ENCODE data around the gene SORCS3.

SORCS3 gene

DNA sequence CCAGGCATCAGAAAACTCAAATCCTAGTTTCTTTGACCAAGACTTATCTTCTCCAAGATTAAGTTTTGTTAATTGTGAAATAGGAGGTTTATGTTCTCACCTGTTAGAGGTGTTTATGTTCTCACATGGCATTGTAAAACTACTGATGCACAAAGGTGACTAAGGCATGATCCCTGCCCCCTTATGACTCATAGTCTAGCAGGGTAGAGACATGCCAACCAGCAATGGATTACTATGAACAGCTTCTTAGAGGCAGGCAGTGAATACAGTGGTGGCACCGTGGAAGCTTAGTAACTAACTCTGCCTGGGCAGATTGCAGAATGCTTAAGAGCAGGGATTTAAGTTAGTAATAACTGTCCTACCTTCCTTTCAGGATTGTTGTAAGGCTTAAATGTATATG is 400.9 kb downstream of the SORCS3 start:
- Histone ChIP-seq H3K27ac (ENCODE audit: low read depth, low read length) (no peak overlapping the region), H3K4me3 (ENCODE audit: insufficient read depth, low read length, poor library complexity, severe bottlenecking) (no peak overlapping the region), H3K79me2 (ENCODE audit: insufficient read depth, low read length) (no peaks in the 10 kb centered on the region), H3K36me3 (ENCODE audit: low read length) (no peaks in the 10 kb centered on the region), H2AFZ (ENCODE audit: low read depth, low read length, severe bottlenecking) (no peak overlapping the region), H3K9me2 (replicated peaks; ENCODE audit: insufficient read depth, low read length) (no peaks in the 10 kb centered on the region), H3K4me2 (ENCODE audit: low read depth, low read length, poor library complexity, severe bottlenecking) (no peak overlapping the region), H3K9me3 (ENCODE audit: insufficient read depth, low read length) (no peaks in the 10 kb centered on the region), H3K9ac (ENCODE audit: low read length) (no peak overlapping the region), H4K20me1 (ENCODE audit: low read depth, low read length) (no peaks in the 10 kb centered on the region), H3F3A (ENCODE audit: insufficient read depth) (no peaks in the 10 kb centered on the region), H3K27me3 (ENCODE audit: low read length) (no peaks in the 10 kb centered on the region)
- TF ChIP-seq, protein P1, sequence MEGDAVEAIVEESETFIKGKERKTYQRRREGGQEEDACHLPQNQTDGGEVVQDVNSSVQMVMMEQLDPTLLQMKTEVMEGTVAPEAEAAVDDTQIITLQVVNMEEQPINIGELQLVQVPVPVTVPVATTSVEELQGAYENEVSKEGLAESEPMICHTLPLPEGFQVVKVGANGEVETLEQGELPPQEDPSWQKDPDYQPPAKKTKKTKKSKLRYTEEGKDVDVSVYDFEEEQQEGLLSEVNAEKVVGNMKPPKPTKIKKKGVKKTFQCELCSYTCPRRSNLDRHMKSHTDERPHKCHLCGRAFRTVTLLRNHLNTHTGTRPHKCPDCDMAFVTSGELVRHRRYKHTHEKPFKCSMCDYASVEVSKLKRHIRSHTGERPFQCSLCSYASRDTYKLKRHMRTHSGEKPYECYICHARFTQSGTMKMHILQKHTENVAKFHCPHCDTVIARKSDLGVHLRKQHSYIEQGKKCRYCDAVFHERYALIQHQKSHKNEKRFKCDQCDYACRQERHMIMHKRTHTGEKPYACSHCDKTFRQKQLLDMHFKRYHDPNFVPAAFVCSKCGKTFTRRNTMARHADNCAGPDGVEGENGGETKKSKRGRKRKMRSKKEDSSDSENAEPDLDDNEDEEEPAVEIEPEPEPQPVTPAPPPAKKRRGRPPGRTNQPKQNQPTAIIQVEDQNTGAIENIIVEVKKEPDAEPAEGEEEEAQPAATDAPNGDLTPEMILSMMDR (IDR thresholded peaks at IDR 0.05; ENCODE audit: insufficient read depth, low read length, poor library complexity, severe bottlenecking) = no peak
- TF ChIP-seq EZH2phosphoT487 (conservative IDR thresholded peaks at IDR 0.05; ENCODE audit: low read length) = no peak

DNA sequence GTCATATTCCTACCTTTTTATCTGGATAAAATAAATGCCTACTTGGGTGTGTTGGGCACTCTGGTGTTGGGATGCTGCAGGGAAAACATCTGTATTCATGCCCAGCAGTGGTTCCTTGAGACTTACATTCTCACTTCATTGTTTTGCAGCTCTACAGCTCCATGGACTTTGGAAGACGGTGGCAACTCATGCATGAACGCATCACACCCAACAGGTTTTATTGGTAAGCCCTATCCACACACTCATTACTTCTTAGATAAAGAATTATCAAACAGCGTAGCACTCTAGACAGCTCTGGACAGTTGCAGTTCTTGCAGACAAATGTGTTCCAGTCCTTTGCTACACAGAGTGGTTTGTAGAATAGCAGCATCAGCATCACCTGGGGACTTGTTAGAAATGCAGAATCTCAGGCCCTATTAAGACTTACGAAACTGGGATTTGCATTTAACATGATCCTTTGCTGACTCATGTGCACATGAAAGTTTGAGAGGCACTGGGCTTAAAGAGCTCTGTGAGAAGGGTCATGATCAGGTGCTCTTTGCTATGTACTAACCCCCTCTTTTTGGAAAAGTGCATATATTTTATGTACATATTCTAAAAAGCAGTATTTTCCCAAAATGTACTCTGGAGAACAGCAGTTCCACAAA is 401.9 kb downstream of the SORCS3 start:
- Histone ChIP-seq H3K4me3 (ENCODE audit: insufficient read depth, low read length, poor library complexity, severe bottlenecking) (no peak overlapping the region), H3K27me3 (ENCODE audit: low read length) (no peaks in the 10 kb centered on the region), H3K4me2 (ENCODE audit: low read depth, low read length, poor library complexity, severe bottlenecking) (no peak overlapping the region), H3K9me2 (replicated peaks; ENCODE audit: insufficient read depth, low read length) (no peaks in the 10 kb centered on the region), H3K9ac (ENCODE audit: low read length) (no peak overlapping the region), H3K79me2 (ENCODE audit: insufficient read depth, low read length) (no peaks in the 10 kb centered on the region), H4K20me1 (ENCODE audit: low read depth, low read length) (no peaks in the 10 kb centered on the region), H3K9me3 (ENCODE audit: insufficient read depth, low read length) (no peaks in the 10 kb centered on the region), H2AFZ (ENCODE audit: low read depth, low read length, severe bottlenecking) (no peak overlapping the region), H3F3A (ENCODE audit: insufficient read depth) (no peaks in the 10 kb centered on the region), H3K27ac (ENCODE audit: low read depth, low read length) (no peak overlapping the region), H3K36me3 (ENCODE audit: low read length) (no peaks in the 10 kb centered on the region)
- TF ChIP-seq EZH2phosphoT487 (conservative IDR thresholded peaks at IDR 0.05; ENCODE audit: low read length) = no peak
- TF ChIP-seq, protein P1 (IDR thresholded peaks at IDR 0.05; ENCODE audit: insufficient read depth, low read length, poor library complexity, severe bottlenecking) = no peak

DNA sequence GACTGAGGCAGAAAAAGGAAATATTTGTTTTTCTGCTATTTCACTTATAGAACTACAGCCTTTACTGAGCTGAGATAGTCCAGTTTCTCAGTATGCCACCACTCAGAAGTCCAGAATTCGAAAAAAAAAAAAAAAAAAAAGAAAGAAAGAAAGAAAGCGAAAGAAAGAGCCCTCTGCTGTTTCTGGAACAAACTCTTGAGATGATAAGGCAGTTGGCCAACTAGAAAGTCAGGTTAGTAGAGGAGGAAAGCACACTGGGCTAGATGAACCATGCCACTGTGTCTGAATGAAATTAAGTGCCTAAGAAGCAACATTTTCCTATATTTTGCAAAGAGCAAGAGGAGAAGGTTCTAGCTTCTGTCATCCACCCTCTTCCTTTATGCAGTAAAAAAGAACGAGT is 403.8 kb downstream of the SORCS3 start:
- no peak for TF ChIP-seq EZH2phosphoT487 (conservative IDR thresholded peaks at IDR 0.05; ENCODE audit: low read length)
- TF ChIP-seq, protein P1 (IDR thresholded peaks at IDR 0.05; ENCODE audit: insufficient read depth, low read length, poor library complexity, severe bottlenecking) = no peak
- H3K9ac ChIP-seq (ENCODE audit: low read length) = no peak overlapping the region
- H3K4me3 ChIP-seq (ENCODE audit: insufficient read depth, low read length, poor library complexity, severe bottlenecking) = no peak overlapping the region
- no peak overlapping the region for H3K27ac ChIP-seq (ENCODE audit: low read depth, low read length)
- H3K27me3 ChIP-seq (ENCODE audit: low read length) = no peaks in the 10 kb centered on the region
- no peaks in the 10 kb centered on the region for H3K79me2 ChIP-seq (ENCODE audit: insufficient read depth, low read length)
- H3K9me2 ChIP-seq (replicated peaks; ENCODE audit: insufficient read depth, low read length) = no peaks in the 10 kb centered on the region
- H2AFZ ChIP-seq (ENCODE audit: low read depth, low read length, severe bottlenecking) = no peak overlapping the region
- no peaks in the 10 kb centered on the region for H4K20me1 ChIP-seq (ENCODE audit: low read depth, low read length)
- H3K36me3 ChIP-seq (ENCODE audit: low read length) = no peaks in the 10 kb centered on the region
- no peaks in the 10 kb centered on the region for H3F3A ChIP-seq (ENCODE audit: insufficient read depth)
- no peaks in the 10 kb centered on the region for H3K9me3 ChIP-seq (ENCODE audit: insufficient read depth, low read length)
- H3K4me2 ChIP-seq (ENCODE audit: low read depth, low read length, poor library complexity, severe bottlenecking) = no peak overlapping the region
